Caco-2 (cell line): Measurements from ENCODE around the gene HABP2. TPM values are rescaled to one million over a fixed set of nuclear protein-coding genes. Genes with fewer than 3 reads are reported as not detected.

Source experiments
- BruUV-seq: library from RNA; stranded (reverse); fragments of 400-500 nt; replicated peaks from 2 replicates; lab custom pipeline; 2021; lab: Mats Ljungman, UMichigan
- CTCF ChIA-PET: fragments of 300-600 bp; sonication (Branson Sonifier 250); formaldehyde crosslinking; loops from one replicate; lab custom pipeline; 2022; ENCODE audit warnings: antibody characterized with exemption; lab: Charles Lee
- POLR2A ChIA-PET: fragments of 300-600 bp; sonication (Branson Sonifier 250); formaldehyde crosslinking; loops from one replicate; lab custom pipeline; 2022; ENCODE audit warnings: antibody characterized with exemption; lab: Charles Lee
- DNase-seq, 2 experiments: peaks; one replicate each; pipeline versions ENCODE4 v3.0.0 to v3.0.0-alpha.2; 2020 to 2022
- H3K27me3 ChIP-seq: replicated peaks from 2 replicates; pipeline ENCODE4 v1.6.0; 2011; ENCODE audit warnings: low read length; ENCODE audit not compliant: control insufficient read depth, insufficient read depth
- H3K36me3 ChIP-seq: 2 replicates; pipeline ENCODE4 v1.5.1; 2011; ENCODE audit warnings: low read length; ENCODE audit not compliant: control insufficient read depth, insufficient read depth
- H3K4me1 ChIP-seq: fragments of 250-450 bp; sonication (Bioruptor Pico); 2 replicates; pipeline ENCODE4 v1.5.1; 2020; ENCODE audit warnings: mild to moderate bottlenecking
- H3K4me3 ChIP-seq: 2 replicates; pipeline ENCODE4 v1.5.1; 2011; ENCODE audit warnings: low read depth, mild to moderate bottlenecking, control low read depth, low read length
- H3K9me3 ChIP-seq: fragments of 250-450 bp; sonication (Bioruptor Pico); 2 replicates; pipeline ENCODE4 v1.5.1; 2020; ENCODE audit warnings: mild to moderate bottlenecking, moderate library complexity
- H3K27ac Mint-ChIP-seq: one replicate; pipeline ENCODE4 v1.8.0; 2022; ENCODE audit warnings: mixed read lengths; ENCODE audit not compliant: unreplicated experiment
- H3K27me3 Mint-ChIP-seq: one replicate; pipeline ENCODE4 v1.8.0; 2022; ENCODE audit warnings: mixed read lengths; ENCODE audit not compliant: insufficient read depth, unreplicated experiment
- H3K36me3 Mint-ChIP-seq: one replicate; pipeline ENCODE4 v1.8.0; 2022; ENCODE audit warnings: mild to moderate bottlenecking, mixed read lengths; ENCODE audit not compliant: insufficient read depth, unreplicated experiment
- H3K4me1 Mint-ChIP-seq: one replicate; pipeline ENCODE4 v1.8.0; 2022; ENCODE audit warnings: low read depth, mixed read lengths; ENCODE audit not compliant: unreplicated experiment
- H3K4me3 Mint-ChIP-seq: one replicate; pipeline ENCODE4 v1.8.0; 2022; ENCODE audit warnings: mild to moderate bottlenecking, moderate library complexity, mixed read lengths; ENCODE audit not compliant: unreplicated experiment
- H3K9me3 Mint-ChIP-seq: one replicate; pipeline ENCODE4 v1.8.0; 2022; ENCODE audit warnings: mixed read lengths; ENCODE audit not compliant: unreplicated experiment
- CTCF ChIP-seq, 2 experiments: fragments of 200-600 bp in 1 of 2; IDR thresholded peaks; 1 replicate in 1 of 2; 2 replicates in 1 of 2; pipeline versions ENCODE4 v1.5.1 to v1.8.0; 2011 to 2022; ENCODE audit warnings: antibody characterized with exemption in 1 of 2, control low read depth in 1 of 2, inconsistent platforms in 1 of 2, low read depth in 1 of 2, low read length in 1 of 2, mild to moderate bottlenecking in 1 of 2, moderate library complexity in 1 of 2; ENCODE audit not compliant: insufficient read depth in 1 of 2, severe bottlenecking in 1 of 2, unreplicated experiment in 1 of 2
- intact Hi-C: fragments of 100-400 bp; cut with micrococcal nuclease; formaldehyde crosslinking; loops from one replicate; pipeline ENCODE4 v1.10.0; 2022; ENCODE audit not compliant: unreplicated experiment
- total RNA-seq: library from RNA; stranded (reverse); gene quantifications from 2 replicates; pipeline ENCODE4 v1.2.3, GENCODE V29; 2022

HABP2 gene
- total RNA-seq, 1 experiment from 2014 or later = 21.0 TPM

- no peak for TF ChIP-seq CTCF (IDR thresholded peaks at IDR 0.05; ENCODE audit: insufficient read depth in 1 of 2, low read depth in 1 of 2, low read length in 1 of 2, severe bottlenecking in 1 of 2, unreplicated experiment in 1 of 2)
- H3K27me3 ChIP-seq = no peaks in the 10 kb centered on the region
- no peaks in the 10 kb centered on the region for H3K4me1 ChIP-seq
- intact Hi-C loops = loop anchor here (1.0 to 2.0 kb wide), 3 partner anchors 17 to 93 kb away; no protein-coding TSS in a partner anchor
- no peak overlapping the region for H3K27ac Mint-ChIP-seq
- H3K36me3 ChIP-seq = no peaks in the 10 kb centered on the region
- no peaks in the 10 kb centered on the region for H3K4me1 Mint-ChIP-seq
- DNase-seq = no peak
- no peak overlapping the region for H3K4me3 ChIP-seq
- no peaks in the 10 kb centered on the region for H3K9me3 Mint-ChIP-seq
- POLR2A ChIA-PET = no interaction called here
- BruUV-seq = no TSS peak
- CTCF ChIA-PET = no interaction called here
- no peaks in the 10 kb centered on the region for H3K27me3 Mint-ChIP-seq
- no peaks in the 10 kb centered on the region for H3K9me3 ChIP-seq
- no peaks in the 10 kb centered on the region for H3K36me3 Mint-ChIP-seq
- no peak overlapping the region for H3K4me3 Mint-ChIP-seq
Observed at GRCh38 chr10:113523628-113524027, 29.2 kb upstream of the HABP2 start.

GRCh38 chr10:113524120-113524519 is 28.7 kb upstream of the HABP2 start:
- peak; percentile 61 to 65 for DNase-seq
- no peaks in the 10 kb centered on the region for H3K36me3 Mint-ChIP-seq
- no peaks in the 10 kb centered on the region for H3K9me3 Mint-ChIP-seq
- H3K27me3 Mint-ChIP-seq = no peaks in the 10 kb centered on the region
- H3K27ac Mint-ChIP-seq = no peak overlapping the region
- no peaks in the 10 kb centered on the region for H3K36me3 ChIP-seq
- intact Hi-C loops = loop anchor here (1.0 to 2.0 kb wide), 3 partner anchors 17 to 92 kb away; no protein-coding TSS in a partner anchor
- ChIA-PET POLR2A (no interaction called here), CTCF (no interaction called here)
- H3K9me3 ChIP-seq = no peaks in the 10 kb centered on the region
- no peaks in the 10 kb centered on the region for H3K4me1 Mint-ChIP-seq
- H3K27me3 ChIP-seq = no peaks in the 10 kb centered on the region
- peak; percentile 31 to 57 for TF ChIP-seq CTCF (IDR thresholded peaks at IDR 0.05; ENCODE audit: insufficient read depth in 1 of 2, low read depth in 1 of 2, low read length in 1 of 2, severe bottlenecking in 1 of 2, unreplicated experiment in 1 of 2)
- no TSS peak for BruUV-seq
- no peak overlapping the region for H3K4me3 ChIP-seq
- H3K4me3 Mint-ChIP-seq = no peak overlapping the region
- no peaks in the 10 kb centered on the region for H3K4me1 ChIP-seq

GRCh38 chr10:113524539-113525490 is 28.0 kb upstream of the HABP2 start:
- no peaks in the 10 kb centered on the region for H3K36me3 ChIP-seq
- Mint-ChIP-seq H3K4me3 (no peak overlapping the region), H3K4me1 (no peaks in the 10 kb centered on the region), H3K27me3 (no peaks in the 10 kb centered on the region), H3K27ac (no peak overlapping the region), H3K9me3 (no peaks in the 10 kb centered on the region), H3K36me3 (no peaks in the 10 kb centered on the region)
- CTCF ChIA-PET = interaction anchor here (0.7 kb wide), 1 partner anchor 39 kb away, joined by 6 read pairs; no protein-coding TSS in a partner anchor
- intact Hi-C loops = loop anchor here (1.0 to 2.0 kb wide), 3 partner anchors 16 to 91 kb away; no protein-coding TSS in a partner anchor
- POLR2A ChIA-PET = no interaction called here
- no peaks in the 10 kb centered on the region for H3K4me1 ChIP-seq
- DNase-seq = no peak
- BruUV-seq = no TSS peak
- TF ChIP-seq CTCF (IDR thresholded peaks at IDR 0.05; ENCODE audit: insufficient read depth in 1 of 2, low read depth in 1 of 2, low read length in 1 of 2, severe bottlenecking in 1 of 2, unreplicated experiment in 1 of 2) = no peak
- no peaks in the 10 kb centered on the region for H3K9me3 ChIP-seq
- H3K4me3 ChIP-seq = no peak overlapping the region
- no peaks in the 10 kb centered on the region for H3K27me3 ChIP-seq
